ENCODE data around the gene NT5C. TPM values are rescaled to one million over a fixed set of nuclear protein-coding genes. Genes with fewer than 3 reads are reported as not detected.
"Not testable (repeated sequence)": the region's sequence is repeated elsewhere in the genome, so short reads cannot be mapped to it uniquely, and the experiment has no call there.

Gene NT5C
- total and polyA plus RNA-seq, 12 donors, result 17.1 to 71.7 (median 23.6) TPM

DNA sequence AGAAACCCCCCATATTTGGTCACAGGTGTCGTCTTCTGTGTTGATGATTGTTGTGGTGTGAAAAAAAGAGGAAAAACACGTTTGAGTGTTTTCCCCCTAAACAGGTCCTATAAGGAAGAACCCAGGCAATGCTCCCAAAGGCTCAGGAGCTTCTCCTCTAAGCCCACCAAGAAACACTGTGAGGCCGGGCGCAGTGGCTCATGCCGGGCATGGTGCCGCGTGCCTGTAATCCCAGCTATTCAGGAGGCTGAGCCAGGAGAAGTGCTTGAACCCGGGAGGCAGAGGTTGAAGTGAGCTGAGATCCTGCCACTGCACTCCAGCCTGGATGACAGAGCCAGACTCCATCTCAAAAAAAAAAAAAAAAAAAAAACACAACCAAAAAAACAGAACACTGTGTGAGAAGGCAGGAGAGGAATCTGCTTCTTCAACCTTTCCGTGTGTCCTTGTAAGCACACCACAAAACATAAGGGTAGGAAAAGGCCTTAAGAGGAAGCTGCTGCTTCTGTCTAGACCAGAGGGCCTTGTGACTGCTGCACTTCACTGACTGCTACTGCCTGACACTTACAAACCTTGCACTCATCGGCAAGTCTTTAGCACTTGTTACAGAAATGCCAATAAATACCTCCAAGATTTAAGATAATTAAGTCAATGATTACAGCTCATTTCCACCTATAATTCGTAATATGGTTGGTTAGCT is 13.4 kb upstream of the NT5C start:
- TF ChIP-seq, protein P1, sequence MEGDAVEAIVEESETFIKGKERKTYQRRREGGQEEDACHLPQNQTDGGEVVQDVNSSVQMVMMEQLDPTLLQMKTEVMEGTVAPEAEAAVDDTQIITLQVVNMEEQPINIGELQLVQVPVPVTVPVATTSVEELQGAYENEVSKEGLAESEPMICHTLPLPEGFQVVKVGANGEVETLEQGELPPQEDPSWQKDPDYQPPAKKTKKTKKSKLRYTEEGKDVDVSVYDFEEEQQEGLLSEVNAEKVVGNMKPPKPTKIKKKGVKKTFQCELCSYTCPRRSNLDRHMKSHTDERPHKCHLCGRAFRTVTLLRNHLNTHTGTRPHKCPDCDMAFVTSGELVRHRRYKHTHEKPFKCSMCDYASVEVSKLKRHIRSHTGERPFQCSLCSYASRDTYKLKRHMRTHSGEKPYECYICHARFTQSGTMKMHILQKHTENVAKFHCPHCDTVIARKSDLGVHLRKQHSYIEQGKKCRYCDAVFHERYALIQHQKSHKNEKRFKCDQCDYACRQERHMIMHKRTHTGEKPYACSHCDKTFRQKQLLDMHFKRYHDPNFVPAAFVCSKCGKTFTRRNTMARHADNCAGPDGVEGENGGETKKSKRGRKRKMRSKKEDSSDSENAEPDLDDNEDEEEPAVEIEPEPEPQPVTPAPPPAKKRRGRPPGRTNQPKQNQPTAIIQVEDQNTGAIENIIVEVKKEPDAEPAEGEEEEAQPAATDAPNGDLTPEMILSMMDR (IDR thresholded peaks at IDR 0.05), result no peak
- DNase-seq, result no peak
- WGBS, 2 donors, result 90 to 91% methylated on average over 11 of the region's 11 CpGs
- no peak for ATAC-seq
- H3K27ac ChIP-seq, result no peak overlapping the region
- no peaks in the 10 kb centered on the region for H3K27me3 ChIP-seq
- intact Hi-C loops (cut with DNase I), result no loop called here
- H3K9me3 ChIP-seq, result no peaks in the 10 kb centered on the region
- H3K36me3 ChIP-seq, result peaks cover 0 to 84% (median 7%) of the 10 kb centered on the region in 9 donors
- peaks cover 0 to 33% (median 0%) of the 10 kb centered on the region in 9 donors for H3K4me1 ChIP-seq
- no peak overlapping the region for H3K4me3 ChIP-seq

DNA sequence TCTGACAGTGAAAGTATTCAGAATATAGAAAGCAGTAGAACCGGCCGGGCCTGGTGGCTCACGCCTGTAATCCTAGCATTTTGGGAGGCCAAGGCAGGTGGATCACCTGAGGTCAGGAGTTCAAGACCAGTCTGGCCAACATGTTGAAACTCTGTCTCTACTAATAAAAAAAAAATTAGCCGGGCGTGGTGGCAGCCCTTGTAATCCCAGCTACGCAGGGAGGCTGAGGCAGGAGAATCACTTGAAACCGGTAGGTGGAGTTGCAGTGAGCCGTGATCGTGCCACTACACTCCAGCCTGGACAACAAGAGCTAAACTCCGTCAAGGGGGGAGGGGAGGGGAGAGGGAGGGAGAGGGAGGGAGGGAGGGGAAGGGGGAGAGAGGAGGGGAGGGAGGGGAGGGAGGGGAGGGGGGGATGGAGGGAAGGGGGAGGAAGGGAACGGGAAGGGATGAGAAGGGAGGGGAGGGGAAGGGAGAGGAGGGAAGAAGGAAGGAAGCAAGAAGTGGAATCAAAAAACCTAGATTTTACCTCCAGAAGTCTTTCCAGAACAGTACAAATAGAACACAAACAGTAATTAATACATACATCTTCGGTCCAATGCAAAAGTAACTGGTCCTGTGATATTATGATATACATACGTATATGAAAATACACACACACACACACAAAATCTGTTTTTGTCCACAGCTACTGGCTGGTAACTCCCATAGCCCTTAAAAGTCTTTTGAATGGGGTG is 10.9 kb upstream of the NT5C start:
- H3K36me3 ChIP-seq, result peaks cover 0 to 92% (median 7%) of the 10 kb centered on the region in 9 donors

DNA sequence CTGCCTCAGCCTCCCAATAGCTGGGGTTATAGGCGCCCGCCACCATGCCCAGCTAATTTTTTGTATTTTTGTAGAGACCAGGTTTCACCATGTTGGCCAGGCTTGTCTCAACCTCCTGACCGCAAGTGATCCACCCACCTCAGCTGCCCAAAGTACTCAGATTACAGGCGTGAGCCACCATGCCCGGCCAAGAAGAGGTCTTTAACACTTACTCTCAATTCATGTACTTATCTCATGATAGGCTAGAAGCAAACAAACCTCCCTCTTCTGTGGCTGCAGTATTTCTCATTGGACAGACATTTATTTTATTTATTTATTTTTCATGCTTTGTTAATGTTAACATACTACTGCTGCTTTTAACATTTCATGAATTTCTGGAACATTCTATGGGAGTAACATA is 7.0 kb upstream of the NT5C start:
- Histone ChIP-seq H3K9me3 (no peaks in the 10 kb centered on the region), H3K27ac (no peak overlapping the region), H3K4me1 (peaks cover 0 to 7% (median 0%) of the 10 kb centered on the region in 9 donors), H3K27me3 (no peaks in the 10 kb centered on the region), H3K4me3 (no peak overlapping the region), H3K36me3 (peaks cover 0 to 71% (median 0%) of the 10 kb centered on the region in 9 donors)
- ATAC-seq, result no peak
- 93 to 97% methylated on average over 5 of the region's 5 CpGs for WGBS, 2 donors
- TF ChIP-seq, protein P1 (IDR thresholded peaks at IDR 0.05), result no peak
- no peak for DNase-seq
- intact Hi-C loops (cut with DNase I), result no loop called here

More for the DNA sequence above, 10.9 kb upstream of the NT5C start:
- 88 to 91% methylated on average over 13 of the region's 13 CpGs for WGBS, 2 donors
- Histone ChIP-seq H3K4me3 (no peak overlapping the region), H3K4me1 (peaks cover 0 to 19% (median 0%) of the 10 kb centered on the region in 9 donors), H3K27ac (no peak overlapping the region), H3K27me3 (no peaks in the 10 kb centered on the region), H3K9me3 (no peaks in the 10 kb centered on the region)
- DNase-seq (no peak), ATAC-seq (no peak)
- intact Hi-C loops (cut with DNase I), result no loop called here
- TF ChIP-seq, protein P1 (IDR thresholded peaks at IDR 0.05), result no peak

DNA sequence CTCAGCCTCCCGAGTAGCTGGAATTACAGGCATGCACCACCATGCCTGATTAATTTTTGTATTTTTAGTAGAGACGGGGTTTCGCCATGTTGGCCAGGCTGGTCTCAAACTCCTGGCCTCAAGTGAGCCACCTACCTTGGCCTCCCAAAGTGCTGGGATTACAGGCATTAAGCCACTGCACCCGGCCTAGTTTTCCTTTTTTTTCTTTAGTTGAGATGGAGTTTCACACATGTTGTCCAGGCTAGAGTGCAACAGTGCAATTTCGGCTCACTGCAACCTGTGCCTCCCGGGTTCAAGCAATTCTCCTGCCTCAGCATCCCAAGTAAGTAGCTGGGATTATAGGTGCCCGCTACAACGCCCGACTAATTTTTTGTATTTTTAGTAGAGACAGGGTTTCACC is 6.2 kb upstream of the NT5C start:
- intact Hi-C loops (cut with DNase I); H3K27ac ChIP-seq; H3K9me3 ChIP-seq; H3K27me3 ChIP-seq; H3K4me3 ChIP-seq; DNase-seq; H3K4me1 ChIP-seq; ATAC-seq: not testable (repeated sequence)
- peaks cover 0 to 64% (median 0%) of the 10 kb centered on the region in 9 donors for H3K36me3 ChIP-seq
- 95 to 97% methylated on average over 9 of the region's 9 CpGs for WGBS, 2 donors
